OCI-LY1 (cell line): ENCODE data around the gene PAXIP1.

ENCODE experiments used
- CTCF ChIP-seq: fragments of 200-600 bp; sonication (generic), shearing (Covaris generic); IDR thresholded peaks from 2 replicates; pipeline ENCODE4 v1.5.1; 2017; ENCODE audit warnings: mild to moderate bottlenecking, antibody characterized with exemption, low read length, moderate library complexity, mixed read lengths
- EZH2 ChIP-seq: fragments of 200-600 bp; sonication (generic), shearing (Covaris generic); IDR thresholded peaks from 2 replicates; pipeline ENCODE4 v1.8.0; 2017; ENCODE audit warnings: borderline replicate concordance, mixed run types, mild to moderate bottlenecking, antibody characterized with exemption, low read length, moderate library complexity, mixed read lengths

- TF ChIP-seq CTCF (no peak), EZH2 (no peak)
Measured at GRCh38 chr7:154916856-154917807, 85.8 kb downstream of the PAXIP1 start.
